ENCODE results near the gene ZNF569. TPM values are rescaled to one million over a fixed set of nuclear protein-coding genes. Genes with fewer than 3 reads are reported as not detected.

The ZNF569 gene
- total RNA-seq, 1 donor: 6.9 TPM

- no peak for DNase-seq (ENCODE audit: insufficient read length, low spot score, missing footprints)
- peak; percentile 9 for TF ChIP-seq CTCF (IDR thresholded peaks at IDR 0.05; ENCODE audit: extremely low read depth, low read depth, low read length)
- Histone ChIP-seq H3K79me2 (ENCODE audit: insufficient read depth, low read length) (no peaks in the 10 kb centered on the region), H3K36me3 (ENCODE audit: insufficient read depth, low read length) (peaks cover 39% of the 10 kb centered on the region), H3K4me3 (ENCODE audit: insufficient read depth, low read length) (no peak overlapping the region), H4K20me1 (ENCODE audit: insufficient read depth, low read length) (no peaks in the 10 kb centered on the region), H3K27ac (ENCODE audit: low read depth, low read length) (no peak overlapping the region), H3K4me1 (ENCODE audit: insufficient read depth, low read length) (no peaks in the 10 kb centered on the region), H3K4me2 (ENCODE audit: insufficient read depth, low read length) (no peak overlapping the region), H3K9me3 (ENCODE audit: low read depth, low read length) (peaks cover 11% of the 10 kb centered on the region), H2AFZ (ENCODE audit: low read length) (no peak overlapping the region), H3K27me3 (ENCODE audit: insufficient read depth, low read length) (no peaks in the 10 kb centered on the region)
These were observed 104.5 kb downstream of the ZNF569 start for GRCh38 chr19:37362733-37363132.

- Histone ChIP-seq H3K4me1 (ENCODE audit: insufficient read depth, low read length) (no peaks in the 10 kb centered on the region), H2AFZ (ENCODE audit: low read length) (no peak overlapping the region), H4K20me1 (ENCODE audit: insufficient read depth, low read length) (no peaks in the 10 kb centered on the region), H3K36me3 (ENCODE audit: insufficient read depth, low read length) (peaks cover 46% of the 10 kb centered on the region), H3K27ac (ENCODE audit: low read depth, low read length) (no peak overlapping the region), H3K79me2 (ENCODE audit: insufficient read depth, low read length) (peaks cover 2% of the 10 kb centered on the region), H3K4me2 (ENCODE audit: insufficient read depth, low read length) (no peak overlapping the region), H3K9me3 (ENCODE audit: low read depth, low read length) (peaks cover 11% of the 10 kb centered on the region), H3K27me3 (ENCODE audit: insufficient read depth, low read length) (no peaks in the 10 kb centered on the region), H3K4me3 (ENCODE audit: insufficient read depth, low read length) (no peak overlapping the region)
- TF ChIP-seq CTCF (IDR thresholded peaks at IDR 0.05; ENCODE audit: extremely low read depth, low read depth, low read length): no peak
- peak; percentile 8 for DNase-seq (ENCODE audit: insufficient read length, low spot score, missing footprints)
These were observed 105.2 kb downstream of the ZNF569 start for GRCh38 chr19:37361994-37362393.

Other genes with a start within 250 kb of the ZNF569 start
- 8.8 and 10.1 TPM in 2 replicates for gene ZNF383, start 249.2 kb downstream of the ZNF569 start, total RNA-seq
- 5.4 and 7.4 TPM in 2 replicates for gene ZNF527, start 96.3 kb downstream of the ZNF569 start, total RNA-seq
- gene ZNF570, start 1.9 kb upstream of the ZNF569 start, total RNA-seq: 6.9 and 12.4 TPM in 2 replicates
- 1.8 and 2.1 TPM in 2 replicates for gene ZNF793, start 39.5 kb upstream of the ZNF569 start, total RNA-seq
- gene ZNF571, start 127.3 kb upstream of the ZNF569 start, total RNA-seq: 5.6 and 6.2 TPM in 2 replicates
- gene ZNF540, start 127.4 kb upstream of the ZNF569 start, total RNA-seq: 0.72 and 2.1 TPM in 2 replicates
- 19.2 and 24.2 TPM in 2 replicates for gene ZFP30, start 188.0 kb upstream of the ZNF569 start, total RNA-seq